ENCODE measurements around the gene CDH23.

The CDH23 gene

GRCh38 chr10:71472466-71472865 lies 75.7 kb downstream of the CDH23 start:
- in situ Hi-C loops (cut with HindIII; ENCODE audit: low sequenced_read_pairs): no loop called here

GRCh38 chr10:71472912-71473311 lies 76.2 kb downstream of the CDH23 start:
- no peak overlapping the region for H3K4me3 ChIP-seq (ENCODE audit: low read depth, low read length)
- in situ Hi-C loops (cut with HindIII; ENCODE audit: low sequenced_read_pairs): no loop called here
- no peak for TF ChIP-seq CTCF (IDR thresholded peaks at IDR 0.05; ENCODE audit: low read depth, low read length)
- no peak for DNase-seq (ENCODE audit: low read depth, low spot score)

More at GRCh38 chr10:71472466-71472865, 75.7 kb downstream of the CDH23 start:
- no peak overlapping the region for H3K4me3 ChIP-seq (ENCODE audit: low read depth, low read length)
- TF ChIP-seq CTCF (IDR thresholded peaks at IDR 0.05; ENCODE audit: low read depth, low read length): no peak
- DNase-seq (ENCODE audit: low read depth, low spot score): no peak

- DNase-seq (ENCODE audit: low read depth, low spot score): no peak
- no peak overlapping the region for H3K4me3 ChIP-seq (ENCODE audit: low read depth, low read length)
- in situ Hi-C loops (cut with HindIII; ENCODE audit: low sequenced_read_pairs): no loop called here
- TF ChIP-seq CTCF (IDR thresholded peaks at IDR 0.05; ENCODE audit: low read depth, low read length): no peak
Measured at GRCh38 chr10:71473671-71474599, 77.2 kb downstream of the CDH23 start.

- in situ Hi-C loops (cut with HindIII; ENCODE audit: low sequenced_read_pairs): no loop called here
- no peak for DNase-seq (ENCODE audit: low read depth, low spot score)
- TF ChIP-seq CTCF (IDR thresholded peaks at IDR 0.05; ENCODE audit: low read depth, low read length): no peak
- no peak overlapping the region for H3K4me3 ChIP-seq (ENCODE audit: low read depth, low read length)
Measured at GRCh38 chr10:71474702-71475242, 78.1 kb downstream of the CDH23 start.

GRCh38 chr10:71475243-71475871 lies 78.6 kb downstream of the CDH23 start:
- no peak for DNase-seq (ENCODE audit: low read depth, low spot score)
- TF ChIP-seq CTCF (IDR thresholded peaks at IDR 0.05; ENCODE audit: low read depth, low read length): no peak
- H3K4me3 ChIP-seq (ENCODE audit: low read depth, low read length): no peak overlapping the region
- in situ Hi-C loops (cut with HindIII; ENCODE audit: low sequenced_read_pairs): no loop called here

GRCh38 chr10:71476228-71477011 lies 79.7 kb downstream of the CDH23 start:
- in situ Hi-C loops (cut with HindIII; ENCODE audit: low sequenced_read_pairs): no loop called here
- no peak for TF ChIP-seq CTCF (IDR thresholded peaks at IDR 0.05; ENCODE audit: low read depth, low read length)
- H3K4me3 ChIP-seq (ENCODE audit: low read depth, low read length): no peak overlapping the region
- no peak for DNase-seq (ENCODE audit: low read depth, low spot score)

Measured in astrocyte of the spinal cord (primary cell).